ENCODE measurements around the gene LHPP.

- TF ChIP-seq, protein P1, sequence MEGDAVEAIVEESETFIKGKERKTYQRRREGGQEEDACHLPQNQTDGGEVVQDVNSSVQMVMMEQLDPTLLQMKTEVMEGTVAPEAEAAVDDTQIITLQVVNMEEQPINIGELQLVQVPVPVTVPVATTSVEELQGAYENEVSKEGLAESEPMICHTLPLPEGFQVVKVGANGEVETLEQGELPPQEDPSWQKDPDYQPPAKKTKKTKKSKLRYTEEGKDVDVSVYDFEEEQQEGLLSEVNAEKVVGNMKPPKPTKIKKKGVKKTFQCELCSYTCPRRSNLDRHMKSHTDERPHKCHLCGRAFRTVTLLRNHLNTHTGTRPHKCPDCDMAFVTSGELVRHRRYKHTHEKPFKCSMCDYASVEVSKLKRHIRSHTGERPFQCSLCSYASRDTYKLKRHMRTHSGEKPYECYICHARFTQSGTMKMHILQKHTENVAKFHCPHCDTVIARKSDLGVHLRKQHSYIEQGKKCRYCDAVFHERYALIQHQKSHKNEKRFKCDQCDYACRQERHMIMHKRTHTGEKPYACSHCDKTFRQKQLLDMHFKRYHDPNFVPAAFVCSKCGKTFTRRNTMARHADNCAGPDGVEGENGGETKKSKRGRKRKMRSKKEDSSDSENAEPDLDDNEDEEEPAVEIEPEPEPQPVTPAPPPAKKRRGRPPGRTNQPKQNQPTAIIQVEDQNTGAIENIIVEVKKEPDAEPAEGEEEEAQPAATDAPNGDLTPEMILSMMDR (IDR thresholded peaks at IDR 0.05), result no peak
- TF ChIP-seq POLR2A (IDR thresholded peaks at IDR 0.05), result no peak
Observed at GRCh38 chr10:124600051-124600880, 138.6 kb downstream of the LHPP start.

All from Peyer's patch (tissue), 4 donors.